GM21423 (cell line): Measurements from ENCODE around the gene ZBTB16.

Source experiments
- ATAC-seq: cut with Tn5 transposase; IDR thresholded peaks from one replicate; pipeline ENCODE4 v1.9.1; 2021; ENCODE audit warnings: mild to moderate bottlenecking, moderate library complexity; ENCODE audit not compliant: unreplicated experiment

Gene ZBTB16

DNA sequence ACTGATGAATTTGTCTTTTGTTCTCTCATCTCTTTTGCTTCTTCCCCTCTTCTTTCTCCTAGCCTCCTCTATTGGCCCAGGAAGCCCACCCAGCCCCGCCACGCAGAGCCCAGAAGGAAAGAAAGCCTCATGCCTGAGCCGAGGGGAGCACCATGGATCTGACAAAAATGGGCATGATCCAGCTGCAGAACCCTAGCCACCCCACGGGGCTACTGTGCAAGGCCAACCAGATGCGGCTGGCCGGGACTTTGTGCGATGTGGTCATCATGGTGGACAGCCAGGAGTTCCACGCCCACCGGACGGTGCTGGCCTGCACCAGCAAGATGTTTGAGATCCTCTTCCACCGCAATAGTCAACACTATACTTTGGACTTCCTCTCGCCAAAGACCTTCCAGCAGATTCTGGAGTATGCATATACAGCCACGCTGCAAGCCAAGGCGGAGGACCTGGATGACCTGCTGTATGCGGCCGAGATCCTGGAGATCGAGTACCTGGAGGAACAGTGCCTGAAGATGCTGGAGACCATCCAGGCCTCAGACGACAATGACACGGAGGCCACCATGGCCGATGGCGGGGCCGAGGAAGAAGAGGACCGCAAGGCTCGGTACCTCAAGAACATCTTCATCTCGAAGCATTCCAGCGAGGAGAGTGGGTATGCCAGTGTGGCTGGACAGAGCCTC lies 3.8 kb downstream of the ZBTB16 start:
- no peak for ATAC-seq

DNA sequence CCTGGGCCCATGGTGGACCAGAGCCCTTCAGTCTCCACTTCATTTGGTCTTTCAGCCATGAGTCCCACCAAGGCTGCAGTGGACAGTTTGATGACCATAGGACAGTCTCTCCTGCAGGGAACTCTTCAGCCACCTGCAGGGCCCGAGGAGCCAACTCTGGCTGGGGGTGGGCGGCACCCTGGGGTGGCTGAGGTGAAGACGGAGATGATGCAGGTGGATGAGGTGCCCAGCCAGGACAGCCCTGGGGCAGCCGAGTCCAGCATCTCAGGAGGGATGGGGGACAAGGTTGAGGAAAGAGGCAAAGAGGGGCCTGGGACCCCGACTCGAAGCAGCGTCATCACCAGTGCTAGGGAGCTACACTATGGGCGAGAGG lies 4.3 kb downstream of the ZBTB16 start:
- ATAC-seq, result no peak

DNA sequence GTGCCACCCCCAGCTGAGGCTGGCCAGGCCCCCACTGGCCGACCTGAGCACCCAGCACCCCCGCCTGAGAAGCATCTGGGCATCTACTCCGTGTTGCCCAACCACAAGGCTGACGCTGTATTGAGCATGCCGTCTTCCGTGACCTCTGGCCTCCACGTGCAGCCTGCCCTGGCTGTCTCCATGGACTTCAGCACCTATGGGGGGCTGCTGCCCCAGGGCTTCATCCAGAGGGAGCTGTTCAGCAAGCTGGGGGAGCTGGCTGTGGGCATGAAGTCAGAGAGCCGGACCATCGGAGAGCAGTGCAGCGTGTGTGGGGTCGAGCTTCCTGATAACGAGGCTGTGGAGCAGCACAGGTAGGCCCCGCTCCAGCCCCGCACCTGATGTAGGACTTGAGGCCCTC lies 4.7 kb downstream of the ZBTB16 start:
- no peak for ATAC-seq

DNA sequence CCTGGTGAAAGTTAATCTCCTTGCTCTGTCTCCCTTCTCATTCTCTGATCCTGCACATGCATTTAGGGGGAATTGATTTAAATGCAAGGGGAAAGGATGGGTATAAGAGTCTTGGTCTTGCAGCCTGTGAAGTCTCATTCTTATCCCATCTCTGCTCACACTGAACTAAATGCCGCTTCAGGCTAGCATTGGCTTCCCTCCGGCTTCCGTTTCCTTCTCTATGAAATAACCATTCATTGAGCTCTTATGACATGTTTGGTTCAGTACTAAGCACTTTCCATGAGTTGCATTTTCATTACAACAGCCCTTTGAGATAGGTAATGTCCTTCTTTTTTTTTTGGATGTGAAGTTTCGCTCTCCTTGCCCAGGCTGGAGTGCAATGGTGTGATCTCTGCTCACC lies 5.6 kb downstream of the ZBTB16 start:
- no peak for ATAC-seq

DNA sequence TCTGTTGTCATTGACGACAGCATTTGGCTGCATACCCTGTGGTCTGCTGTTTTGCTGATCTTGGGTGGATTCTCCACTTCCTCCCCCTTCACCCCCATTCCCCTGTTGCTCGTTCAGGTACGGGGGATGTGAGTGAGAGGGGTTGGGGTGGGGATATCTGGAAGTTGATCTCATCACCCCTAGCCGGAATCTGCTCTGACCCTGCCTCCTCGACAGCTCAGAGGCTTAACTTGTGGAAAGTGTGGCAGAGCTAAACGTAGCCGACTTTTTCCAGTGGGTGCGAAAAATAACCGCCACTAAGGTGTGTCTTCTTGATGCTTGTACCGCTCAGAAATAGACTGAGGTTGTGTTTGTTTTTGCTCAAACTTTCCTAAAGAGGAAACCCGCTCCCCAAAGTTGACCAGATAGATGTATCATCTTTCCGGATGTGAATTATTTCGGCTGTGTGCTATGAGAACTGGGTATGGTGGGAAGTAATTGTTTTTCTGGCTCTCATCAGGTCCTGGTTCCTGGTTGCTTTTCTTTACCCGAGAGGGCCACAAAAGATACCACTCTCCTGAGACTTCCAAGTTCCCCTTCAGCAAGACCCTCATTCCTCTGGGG lies 6.6 kb downstream of the ZBTB16 start:
- no peak for ATAC-seq

DNA sequence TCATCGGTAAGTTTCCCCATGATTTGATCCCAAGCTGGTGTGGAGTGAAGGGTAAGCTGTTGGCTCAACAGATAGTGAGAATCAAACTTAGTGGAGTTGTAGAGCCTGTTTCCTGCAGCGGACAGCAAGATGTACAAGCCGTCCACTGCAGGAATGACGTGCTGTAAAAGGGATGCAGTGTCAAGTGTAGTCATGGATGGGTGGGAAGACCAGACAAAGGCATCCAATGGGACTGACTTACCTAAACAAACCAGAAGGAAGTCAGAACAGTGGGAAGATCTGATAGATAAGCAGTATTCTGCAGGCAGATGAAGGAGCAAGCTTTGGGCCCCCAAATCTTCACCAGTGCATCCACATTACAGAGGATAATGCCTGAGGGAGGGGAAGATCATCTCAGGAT lies 8.8 kb downstream of the ZBTB16 start:
- no peak for ATAC-seq

DNA sequence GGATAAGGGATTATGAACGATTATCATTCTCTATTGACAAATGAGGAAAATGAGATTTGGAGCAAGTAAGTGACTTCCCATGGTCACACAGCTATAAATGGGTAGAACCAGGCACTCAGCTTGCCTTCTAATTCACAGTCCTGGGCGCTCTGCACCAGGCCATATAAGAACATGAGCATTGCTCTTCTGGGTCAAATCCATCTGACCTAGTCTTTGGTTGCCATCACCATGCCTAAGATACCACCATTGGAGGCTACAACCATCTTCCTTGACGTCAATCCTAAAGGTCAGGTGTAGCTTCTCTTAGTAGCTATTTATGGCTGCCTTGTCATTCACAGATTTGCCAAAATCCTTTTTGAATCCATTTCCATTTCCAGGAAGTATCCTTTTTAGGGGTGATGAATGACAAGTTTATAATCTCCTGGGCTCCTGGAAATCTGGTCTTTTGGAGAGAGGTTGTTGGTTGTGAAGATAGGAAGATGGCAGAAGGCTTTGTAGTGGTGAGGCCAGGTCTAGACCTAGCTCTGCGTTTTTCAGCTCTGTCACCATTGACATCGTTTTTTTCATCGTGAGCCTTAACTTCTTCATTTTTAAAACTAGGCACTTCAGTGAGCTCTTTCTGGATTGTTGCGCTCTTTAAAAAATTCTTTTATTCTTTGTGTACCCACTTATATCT lies 11.1 kb downstream of the ZBTB16 start:
- no peak for ATAC-seq

DNA sequence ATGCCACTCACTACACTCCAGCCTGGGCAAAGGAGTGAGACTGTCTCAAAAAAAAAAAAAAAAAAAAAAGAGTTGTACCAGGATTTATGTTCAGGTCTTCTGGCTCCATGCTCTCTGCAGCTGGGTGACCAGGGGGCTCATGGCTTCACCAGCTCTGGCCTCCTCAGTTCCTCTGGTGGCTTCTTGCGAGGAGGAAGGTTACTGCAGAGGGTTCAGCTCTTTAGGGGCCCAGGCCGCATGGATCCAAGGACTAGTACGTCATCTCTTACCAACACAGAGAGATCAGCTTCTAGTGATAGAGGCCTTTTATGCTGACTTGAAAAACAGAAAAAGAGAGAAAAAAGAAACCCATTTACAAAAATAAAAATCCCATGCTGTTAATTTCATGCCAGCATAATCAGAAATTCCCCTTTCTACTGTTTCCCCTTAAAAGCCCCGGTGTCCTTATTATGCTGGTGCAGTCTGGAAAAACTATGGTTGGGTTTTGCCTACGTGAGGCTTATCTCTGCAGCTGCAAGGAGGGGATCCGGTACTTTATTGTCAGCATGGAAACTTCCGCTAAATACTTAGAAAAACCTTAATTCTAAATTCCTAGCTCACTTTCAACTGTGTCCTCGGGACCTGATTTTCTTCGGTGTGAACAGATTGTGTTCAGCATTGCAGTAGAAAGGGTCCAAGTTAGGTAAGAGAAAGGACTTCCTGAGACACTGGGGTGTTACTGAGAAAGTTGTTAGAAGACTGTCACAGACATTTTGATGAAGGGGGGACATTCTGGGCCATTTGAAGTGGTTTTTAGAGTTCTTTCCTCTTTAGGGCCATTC lies 13.7 kb downstream of the ZBTB16 start:
- ATAC-seq, result no peak

DNA sequence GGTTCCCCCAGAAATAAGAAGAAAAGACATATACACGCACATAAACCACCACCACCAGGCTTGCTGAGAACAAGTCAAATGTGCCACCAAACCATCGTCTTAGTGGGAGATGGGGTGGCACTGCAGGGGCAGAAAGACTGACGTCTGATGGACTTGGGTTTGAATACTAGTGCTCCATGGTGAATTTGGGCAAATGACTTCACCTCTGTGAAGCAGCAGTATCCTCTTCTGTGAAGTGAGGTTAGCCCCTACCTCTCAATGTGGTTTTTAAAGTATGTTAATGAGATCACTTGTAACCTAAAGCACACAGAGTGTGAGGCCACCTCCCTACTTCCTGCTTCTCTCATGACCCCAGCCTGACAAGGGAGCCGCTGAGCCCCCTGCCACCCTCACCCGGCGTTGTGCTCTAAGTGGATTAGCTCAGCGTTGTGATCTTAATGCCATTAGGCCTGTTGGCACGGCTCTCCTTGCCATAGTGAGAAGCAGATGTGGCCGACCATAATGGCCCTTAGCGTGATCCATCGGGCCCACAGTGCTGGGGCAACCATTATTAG lies 14.4 kb downstream of the ZBTB16 start:
- no peak for ATAC-seq

DNA sequence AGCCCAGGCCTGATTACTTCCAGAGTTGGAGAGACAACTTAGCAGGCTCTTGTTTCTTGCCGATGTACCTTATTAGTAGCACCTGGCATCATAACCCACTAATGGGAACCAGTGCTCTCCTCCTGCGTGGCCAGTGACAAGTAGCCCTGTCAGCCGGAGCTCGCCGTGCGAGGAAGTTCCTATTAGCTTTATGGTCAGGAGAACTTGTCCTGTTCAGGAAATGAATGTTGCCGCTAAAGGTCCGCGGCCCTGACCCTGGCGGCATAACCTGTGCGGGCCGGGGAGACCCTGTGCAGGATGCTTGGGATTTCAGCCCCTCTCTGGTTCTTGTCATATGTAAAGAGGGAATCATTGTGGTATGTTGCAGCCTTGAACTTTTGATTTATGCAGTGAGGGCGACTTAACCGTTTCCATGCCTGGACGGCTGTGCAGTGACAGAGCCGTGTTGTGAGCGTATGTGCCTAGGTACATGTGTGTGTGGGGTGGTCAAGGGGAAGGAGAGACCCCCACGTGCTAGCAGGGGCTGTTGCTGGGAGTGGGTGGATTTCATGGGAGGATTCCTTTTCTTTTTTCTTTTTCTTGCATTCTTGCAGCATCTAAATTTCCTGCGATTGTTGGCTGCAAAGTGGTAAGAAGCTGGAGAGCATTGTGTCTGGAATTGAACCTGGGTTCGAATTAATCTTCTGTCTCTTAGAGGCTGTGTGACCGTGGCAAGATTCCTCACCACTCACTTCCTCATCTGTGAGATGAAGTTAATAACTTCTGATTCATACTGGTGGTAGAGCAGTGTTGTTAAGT lies 15.2 kb downstream of the ZBTB16 start:
- no peak for ATAC-seq

DNA sequence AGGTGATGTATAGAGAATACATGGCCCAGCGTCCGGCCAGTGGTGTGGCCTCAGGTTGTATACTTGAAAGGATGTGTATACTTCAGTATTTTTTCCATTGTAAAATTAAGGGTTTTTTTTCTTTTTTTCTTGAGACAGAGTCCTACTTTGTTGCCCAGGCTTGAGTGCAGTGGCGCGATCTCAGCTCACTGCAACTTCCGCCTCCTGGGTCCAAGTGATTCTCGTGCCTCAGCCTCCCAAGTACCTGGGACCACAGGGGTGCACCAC lies 15.8 kb downstream of the ZBTB16 start:
- ATAC-seq, result no peak

DNA sequence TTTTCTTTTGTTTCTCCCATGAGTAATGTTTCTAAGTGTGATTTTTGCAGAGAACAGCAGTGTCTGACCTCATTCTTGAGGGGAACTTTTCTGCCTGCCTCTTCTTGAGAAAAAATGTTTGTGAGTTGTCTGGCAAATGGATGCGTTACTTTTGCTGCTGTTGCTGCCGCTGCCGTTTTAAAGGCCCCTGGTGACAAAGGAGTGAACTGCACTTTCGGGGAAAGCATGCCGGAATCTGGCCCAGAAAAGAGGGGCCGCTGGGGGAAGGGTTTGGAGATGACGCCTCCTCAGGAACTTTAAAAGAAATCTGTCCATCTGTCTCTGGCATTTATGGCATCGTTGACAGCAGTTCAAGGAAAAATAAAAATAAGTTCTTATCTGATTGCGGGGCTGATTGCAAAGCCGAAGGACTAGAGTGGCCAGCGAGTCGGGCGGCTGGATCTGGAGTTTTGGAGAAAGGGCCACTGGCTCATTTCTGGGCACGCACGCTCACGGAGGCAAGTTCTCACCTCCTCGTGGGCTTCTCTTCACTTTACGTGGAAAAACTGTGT lies 16.5 kb downstream of the ZBTB16 start:
- ATAC-seq, result no peak

DNA sequence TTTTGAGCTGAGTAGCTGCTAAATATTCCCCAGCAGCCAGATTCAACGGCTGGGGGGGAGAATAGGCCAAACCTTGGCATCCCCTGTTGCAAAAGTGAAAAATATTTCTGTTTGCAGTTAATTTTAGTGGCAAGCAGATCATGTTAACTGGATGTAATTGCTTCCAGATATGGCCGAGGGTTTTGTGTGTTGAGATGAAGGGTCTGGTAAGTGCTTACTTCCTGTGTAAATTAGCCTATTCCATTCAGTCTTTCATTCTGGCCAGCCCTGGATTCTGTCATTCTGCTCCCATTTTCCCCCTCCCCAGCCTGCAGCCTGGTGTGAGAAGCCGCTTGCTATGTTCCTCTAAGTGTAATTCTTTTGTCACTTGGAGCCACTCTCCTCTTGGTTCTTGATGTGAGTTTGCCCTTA lies 17.4 kb downstream of the ZBTB16 start:
- no peak for ATAC-seq

DNA sequence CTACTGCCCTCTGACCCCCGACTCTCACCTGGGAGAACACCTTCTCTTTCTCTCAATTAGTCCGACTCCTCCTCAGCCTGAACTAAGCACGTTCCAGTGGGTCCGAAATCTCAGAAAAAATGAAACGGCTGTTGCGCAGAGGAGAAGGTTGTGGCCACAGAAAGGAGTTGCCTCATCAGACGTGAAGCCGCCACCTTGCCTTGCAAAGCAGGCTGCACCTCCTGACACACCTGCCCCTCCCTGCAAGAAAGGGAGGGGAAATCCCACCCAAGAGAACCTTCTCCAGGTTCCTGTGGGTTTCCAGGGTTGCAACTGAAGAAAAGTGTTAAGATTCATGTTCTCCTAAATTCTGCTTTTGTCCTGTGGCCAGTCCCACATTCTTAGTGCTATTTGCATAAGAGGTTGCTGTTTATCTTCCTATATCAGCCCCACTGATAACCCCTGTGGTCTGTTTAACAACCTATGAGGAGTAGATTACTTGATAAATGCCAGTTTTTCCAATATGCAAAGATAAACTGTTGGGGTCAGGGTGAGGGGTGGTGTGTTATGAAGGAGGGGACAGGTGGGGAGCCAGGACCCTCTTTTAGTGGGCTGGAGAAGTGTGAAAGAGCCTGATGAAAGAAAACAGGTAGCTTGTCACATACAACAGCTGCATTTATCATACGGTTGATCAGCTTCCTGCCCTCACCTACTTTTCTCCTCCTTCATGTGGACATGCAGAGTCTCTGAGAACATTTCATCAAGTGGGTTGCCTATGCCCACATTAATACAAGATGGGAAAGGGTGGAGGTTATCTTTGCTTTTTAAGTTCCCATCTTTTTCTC lies 18.2 kb downstream of the ZBTB16 start:
- no peak for ATAC-seq

DNA sequence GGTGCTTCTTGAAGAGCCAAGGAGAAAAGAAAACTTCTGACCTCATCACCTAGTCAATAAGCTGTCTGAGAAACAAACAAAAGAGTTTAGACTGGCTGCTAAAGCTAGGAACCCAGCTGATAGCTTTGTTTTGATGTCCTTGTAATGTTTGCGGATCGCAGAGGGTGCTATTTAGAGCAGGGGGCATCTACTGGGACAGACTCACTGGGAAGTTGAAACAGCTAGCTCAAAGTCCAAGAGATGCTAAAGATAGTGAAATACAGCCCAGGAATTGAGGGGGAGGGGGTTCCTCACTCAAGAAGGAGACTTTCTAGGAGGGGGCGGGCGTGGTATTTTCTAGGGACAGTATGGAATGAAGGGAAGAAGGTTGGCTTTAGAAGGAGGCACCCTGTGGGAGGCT lies 18.9 kb downstream of the ZBTB16 start:
- ATAC-seq, result no peak

DNA sequence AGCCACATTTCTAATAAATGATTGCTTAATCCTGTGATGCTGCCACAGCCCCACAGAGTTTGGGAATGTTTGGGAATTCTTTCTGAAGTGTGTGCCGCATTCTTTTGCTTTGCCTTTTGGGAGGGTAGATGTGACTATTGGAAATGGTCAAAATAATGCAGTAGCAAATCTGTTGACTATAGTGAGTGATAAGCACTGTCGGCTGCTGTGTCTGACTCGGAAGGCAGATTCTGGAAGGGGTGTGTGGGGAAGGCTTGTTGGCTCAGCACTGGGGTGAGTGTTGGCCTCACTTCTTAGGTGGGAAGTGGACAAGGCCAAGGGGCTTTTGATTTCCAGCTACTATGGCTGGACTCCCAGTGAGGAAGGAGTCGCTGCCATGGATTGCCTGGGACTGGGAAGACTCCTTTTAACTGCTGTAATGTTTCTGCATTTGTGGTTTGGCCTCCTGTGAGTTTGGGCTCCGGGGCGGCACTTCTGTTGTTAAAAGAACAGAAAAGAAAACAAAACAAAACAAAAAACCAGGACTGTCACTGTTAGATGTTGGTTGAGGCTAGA lies 20.1 kb downstream of the ZBTB16 start:
- ATAC-seq, result no peak

DNA sequence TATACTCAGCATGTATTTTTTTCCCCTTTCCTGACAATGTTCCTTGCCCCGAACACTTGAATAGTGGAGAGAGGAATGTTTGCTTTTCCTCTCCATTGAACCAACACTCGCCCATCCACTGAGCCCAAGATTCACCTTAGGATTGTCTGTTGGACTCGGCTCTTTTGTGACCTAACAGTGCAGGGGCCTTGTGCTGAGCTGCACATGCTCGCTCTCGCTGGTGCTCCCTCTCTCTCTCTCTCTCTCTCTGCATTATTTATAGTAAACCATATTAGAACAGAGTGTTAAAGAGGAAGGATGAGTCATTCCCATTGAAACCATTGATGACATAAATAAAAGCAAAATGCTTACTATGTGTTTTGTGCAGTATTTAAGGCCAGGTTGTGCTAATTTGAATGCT lies 20.7 kb downstream of the ZBTB16 start:
- no peak for ATAC-seq

DNA sequence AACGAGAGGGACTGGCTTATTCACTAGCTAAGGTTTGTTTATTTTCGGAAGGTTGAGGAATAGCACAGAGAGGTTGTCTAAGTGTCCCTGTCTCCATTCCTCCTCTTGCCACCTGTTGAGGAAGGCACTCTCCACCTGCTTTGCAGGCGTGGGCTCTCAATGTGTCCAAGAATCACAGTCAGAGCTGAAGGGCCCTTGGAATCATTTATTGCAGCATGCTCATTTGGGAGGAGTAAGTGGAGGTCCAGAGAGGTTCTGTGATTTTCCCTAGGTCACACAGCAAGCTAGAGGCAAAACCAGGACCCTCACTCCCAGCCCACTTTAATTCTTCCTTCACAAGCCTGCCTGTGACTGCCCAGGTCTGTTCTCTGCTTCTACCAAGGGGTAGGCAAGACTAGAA lies 21.3 kb downstream of the ZBTB16 start:
- ATAC-seq, result no peak

DNA sequence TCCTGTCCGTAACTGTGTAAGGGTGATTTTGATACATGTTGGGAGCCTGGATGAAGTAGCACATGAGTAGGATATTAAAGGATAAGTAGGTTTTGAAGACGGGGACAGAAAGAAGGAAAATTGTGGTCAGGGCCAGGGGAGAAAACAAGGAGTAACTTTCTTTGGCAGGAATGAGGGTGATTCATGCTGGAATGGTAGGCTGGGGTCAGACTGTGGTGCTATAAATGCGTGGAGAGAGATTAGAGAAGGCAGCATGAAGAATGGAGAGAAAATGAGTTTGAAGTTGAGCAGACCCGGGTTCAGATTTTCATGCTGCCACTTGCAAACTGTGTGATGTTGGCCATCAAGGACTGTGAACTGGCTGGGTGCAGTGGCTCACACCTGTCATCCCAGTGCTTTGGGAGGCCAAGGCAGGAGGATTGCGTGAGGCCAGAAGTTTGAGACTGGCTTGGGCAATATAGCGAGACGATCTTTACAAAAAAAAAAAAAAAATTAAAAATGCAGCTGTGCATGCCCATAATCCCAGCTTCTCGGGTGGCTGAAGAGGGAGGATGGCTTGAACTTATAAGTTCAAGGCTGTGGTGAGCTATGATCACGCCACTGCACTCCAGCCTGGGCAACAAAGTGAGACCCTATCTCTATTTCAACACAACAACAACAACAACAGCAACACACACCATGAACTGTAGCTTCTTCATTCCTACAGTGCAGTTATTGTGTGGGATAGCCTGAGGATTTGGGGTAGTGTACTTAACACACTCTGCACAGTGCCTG lies 22.3 kb downstream of the ZBTB16 start:
- no peak for ATAC-seq
